ENCODE results near the gene WNT10A.
"Not testable (repeated sequence)": the region's sequence is repeated elsewhere in the genome, so short reads cannot be mapped to it uniquely, and the experiment has no call there.

WNT10A gene

GRCh38 chr2:218893349-218894150 lies 12.9 kb downstream of the WNT10A start:
- no peak for DNase-seq (ENCODE audit: low read depth in 2 of 2)

- DNase-seq (ENCODE audit: low read depth in 2 of 2) = no peak
These were observed 13.7 kb downstream of the WNT10A start for GRCh38 chr2:218894151-218894879.

- DNase-seq (ENCODE audit: low read depth in 2 of 2) = no peak
These were observed 14.2 kb downstream of the WNT10A start for GRCh38 chr2:218894880-218895157.

GRCh38 chr2:218895326-218895725 lies 14.7 kb downstream of the WNT10A start:
- DNase-seq (ENCODE audit: low read depth in 2 of 2) = no peak

GRCh38 chr2:218895759-218896500 lies 15.3 kb downstream of the WNT10A start:
- no peak for DNase-seq (ENCODE audit: low read depth in 2 of 2)

- peak; percentile 69 to 77 for DNase-seq (ENCODE audit: low read depth in 2 of 2)
These were observed 16.1 kb downstream of the WNT10A start for GRCh38 chr2:218896501-218897393.

- no peak for DNase-seq (ENCODE audit: low read depth in 2 of 2)
These were observed 16.9 kb downstream of the WNT10A start for GRCh38 chr2:218897394-218898108.

- peak; percentile 61 to 73 for DNase-seq (ENCODE audit: low read depth in 2 of 2)
These were observed 17.6 kb downstream of the WNT10A start for GRCh38 chr2:218898109-218898878.

- DNase-seq (ENCODE audit: low read depth in 2 of 2) = no peak
These were observed 18.5 kb downstream of the WNT10A start for GRCh38 chr2:218899147-218899546.

- no peak for DNase-seq (ENCODE audit: low read depth in 2 of 2)
These were observed 21.8 kb downstream of the WNT10A start for GRCh38 chr2:218902427-218902826.

- DNase-seq (ENCODE audit: low read depth in 2 of 2) = no peak
These were observed 23.5 kb downstream of the WNT10A start for GRCh38 chr2:218904176-218904575.

- peak; percentile 65 to 82 for DNase-seq (ENCODE audit: low read depth in 2 of 2)
These were observed 28.3 kb downstream of the WNT10A start for GRCh38 chr2:218908721-218909619.

- DNase-seq (ENCODE audit: low read depth in 2 of 2) = no peak
These were observed 30.1 kb downstream of the WNT10A start for GRCh38 chr2:218910741-218911140.

GRCh38 chr2:218920504-218920903 lies 39.9 kb downstream of the WNT10A start:
- DNase-seq (ENCODE audit: low read depth in 2 of 2) = no peak

GRCh38 chr2:218924757-218925156 lies 44.1 kb downstream of the WNT10A start:
- no peak for DNase-seq (ENCODE audit: low read depth in 2 of 2)

- no peak for DNase-seq (ENCODE audit: low read depth in 2 of 2)
These were observed 44.8 kb downstream of the WNT10A start for GRCh38 chr2:218925434-218925833.

GRCh38 chr2:218927422-218927821 lies 46.8 kb downstream of the WNT10A start:
- DNase-seq (ENCODE audit: low read depth in 2 of 2) = no peak

GRCh38 chr2:218927876-218928275 lies 47.2 kb downstream of the WNT10A start:
- no peak for DNase-seq (ENCODE audit: low read depth in 2 of 2)

GRCh38 chr2:218930488-218930887 lies 49.8 kb downstream of the WNT10A start:
- DNase-seq (ENCODE audit: low read depth in 2 of 2) = not testable (repeated sequence)
